Breast epithelium (tissue), 3 donors: ENCODE measurements around the gene DHCR7.

Experiments
- CTCF ChIP-seq, 3 donors: fragments of 450-650 bp; IDR thresholded peaks; one replicate each; pipeline ENCODE4 v1.5.1; 2016 to 2017; ENCODE audit warnings: antibody characterized with exemption in 3 of 3, mild to moderate bottlenecking in 3 of 3, moderate library complexity in 3 of 3
- POLR2A ChIP-seq: fragments of 450-650 bp; IDR thresholded peaks from one replicate; pipeline ENCODE4 v1.6.1; 2016; ENCODE audit warnings: antibody characterized with exemption, mild to moderate bottlenecking, moderate library complexity
- POLR2AphosphoS5 ChIP-seq, 3 donors: sonication (generic); formaldehyde crosslinking; IDR thresholded peaks; one replicate each; pipeline ENCODE4 v1.6.1; 2017; ENCODE audit warnings: antibody characterized with exemption in 3 of 3

DNA sequence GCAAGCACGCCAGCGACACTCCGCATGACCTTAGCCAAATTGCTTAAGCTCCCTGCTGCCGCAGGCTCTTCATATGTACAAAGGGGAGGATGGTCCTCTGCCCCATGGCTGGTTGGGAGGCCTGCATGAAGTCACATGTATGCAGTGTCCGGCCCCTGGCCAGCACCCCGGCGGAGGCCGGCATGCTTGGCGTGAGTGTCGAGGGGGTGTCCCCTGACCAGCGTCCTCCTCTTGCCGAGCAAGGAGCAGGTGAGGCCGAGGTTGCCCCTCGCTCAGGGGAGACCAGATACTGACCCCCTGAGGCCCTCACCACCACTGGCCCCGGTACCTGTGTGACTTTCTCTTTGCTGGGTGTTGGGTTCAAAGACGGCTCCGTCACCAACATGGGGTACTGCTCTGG lies 50.2 kb downstream of the DHCR7 start:
- TF ChIP-seq CTCF (IDR thresholded peaks at IDR 0.05) (no peak), POLR2A (no peak), POLR2AphosphoS5 (IDR thresholded peaks at IDR 0.05) (no peak)
